Measurements from ENCODE around the gene PTGIS.

PTGIS gene

DNA sequence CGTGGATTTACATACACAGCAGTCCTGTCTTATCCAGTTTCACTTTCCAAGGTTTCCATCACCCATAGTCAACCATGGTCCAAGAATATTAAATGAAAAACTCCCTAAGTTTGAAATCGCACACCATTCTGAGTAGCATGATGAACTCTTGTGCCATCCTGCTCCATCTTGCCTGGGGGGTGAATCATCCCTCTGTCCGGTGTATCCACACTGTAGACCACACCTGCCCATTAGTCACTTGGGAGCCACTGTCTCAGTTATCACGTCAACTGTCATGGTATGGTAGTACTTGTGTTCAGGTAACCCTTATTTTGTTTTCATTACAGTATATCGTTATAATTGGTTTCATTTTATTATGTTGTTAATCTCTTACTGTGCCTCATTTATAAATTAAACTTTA is 38.5 kb downstream of the PTGIS start:
- no peak for DNase-seq (ENCODE audit: low read depth)

DNA sequence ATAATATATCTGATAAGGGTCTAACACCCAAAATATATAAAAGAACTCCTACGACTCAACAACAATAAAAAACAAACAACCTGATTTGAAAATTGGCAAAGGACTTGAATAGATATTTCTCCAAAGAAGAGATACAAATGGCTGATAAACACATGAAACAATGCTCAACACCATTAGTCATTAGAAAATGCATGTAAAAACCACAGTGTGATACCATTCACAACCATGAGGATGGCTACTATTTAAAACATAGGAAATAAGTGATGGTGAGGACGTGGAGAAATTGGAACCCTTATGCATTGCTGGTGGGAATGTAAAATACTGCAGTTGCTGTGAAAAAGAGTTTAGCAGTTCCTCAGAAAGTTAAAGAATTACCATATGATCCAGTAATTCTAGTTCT is 41.4 kb downstream of the PTGIS start:
- no peak for DNase-seq (ENCODE audit: low read depth)

DNA sequence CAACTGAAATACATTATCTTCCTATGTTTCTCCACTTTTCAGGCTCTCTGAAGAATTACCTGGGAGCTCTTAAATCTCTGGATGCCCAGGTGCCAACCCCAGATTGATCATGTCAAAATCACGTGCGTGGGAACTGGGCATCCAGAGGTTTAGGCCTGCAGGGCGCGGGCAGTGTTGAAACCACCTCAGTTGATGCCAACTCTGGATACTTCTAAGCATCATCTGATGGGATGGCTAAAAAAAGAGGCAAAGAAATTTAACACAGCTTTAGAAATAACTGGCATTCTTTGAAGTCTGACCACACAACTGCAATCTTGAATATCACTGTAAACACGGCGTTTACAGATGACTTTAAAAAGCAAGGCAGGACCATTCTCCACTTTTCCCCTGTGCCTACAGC is 41.9 kb downstream of the PTGIS start:
- no peak for DNase-seq (ENCODE audit: low read depth)

DNA sequence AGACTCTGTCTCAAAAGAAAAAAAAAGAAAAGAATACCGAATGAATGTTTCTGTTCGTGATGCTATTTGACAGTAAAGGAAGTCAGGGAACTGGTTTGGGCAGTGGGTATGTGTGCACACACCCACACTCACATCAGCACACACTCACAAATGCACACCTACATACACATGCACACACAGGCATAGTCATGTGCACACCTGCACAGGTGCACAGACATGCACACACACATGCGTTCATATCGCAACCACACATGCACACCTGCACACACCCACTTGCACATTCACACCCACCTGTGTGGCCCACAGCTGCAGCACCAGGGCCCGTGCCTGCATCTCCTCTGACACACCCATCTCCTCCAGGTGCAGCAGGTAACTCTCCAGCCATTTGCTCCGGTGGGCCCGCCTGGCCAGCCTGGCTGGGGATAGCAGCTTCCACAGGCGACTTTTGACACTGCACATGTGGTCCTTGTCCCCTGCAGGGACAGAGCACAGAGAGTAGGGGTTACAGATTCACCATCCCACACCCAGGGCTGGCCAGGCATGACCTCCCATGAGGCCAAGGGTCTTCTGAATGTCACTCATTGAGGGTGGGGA is 44.1 kb downstream of the PTGIS start:
- DNase-seq (ENCODE audit: low read depth): no peak

DNA sequence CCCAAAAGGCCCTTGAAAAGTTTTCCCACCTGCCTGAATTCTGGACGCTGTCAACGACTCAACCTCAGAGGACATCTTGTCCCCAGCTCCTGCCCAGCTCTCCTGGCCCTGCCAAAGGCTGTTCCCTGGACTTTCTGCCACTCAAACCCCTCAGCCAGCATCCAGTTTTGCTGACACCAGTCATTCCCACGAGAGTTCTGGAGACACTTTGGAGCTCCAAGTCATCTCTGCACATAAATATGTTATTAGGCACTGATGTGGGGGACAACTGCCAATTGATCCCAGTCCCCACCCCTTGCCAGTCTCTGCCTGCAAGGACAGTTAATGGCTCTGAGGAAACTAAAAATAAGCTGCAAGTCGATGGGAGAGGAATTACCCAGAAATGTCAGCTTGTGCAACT is 46.6 kb downstream of the PTGIS start:
- DNase-seq (ENCODE audit: low read depth): no peak

DNA sequence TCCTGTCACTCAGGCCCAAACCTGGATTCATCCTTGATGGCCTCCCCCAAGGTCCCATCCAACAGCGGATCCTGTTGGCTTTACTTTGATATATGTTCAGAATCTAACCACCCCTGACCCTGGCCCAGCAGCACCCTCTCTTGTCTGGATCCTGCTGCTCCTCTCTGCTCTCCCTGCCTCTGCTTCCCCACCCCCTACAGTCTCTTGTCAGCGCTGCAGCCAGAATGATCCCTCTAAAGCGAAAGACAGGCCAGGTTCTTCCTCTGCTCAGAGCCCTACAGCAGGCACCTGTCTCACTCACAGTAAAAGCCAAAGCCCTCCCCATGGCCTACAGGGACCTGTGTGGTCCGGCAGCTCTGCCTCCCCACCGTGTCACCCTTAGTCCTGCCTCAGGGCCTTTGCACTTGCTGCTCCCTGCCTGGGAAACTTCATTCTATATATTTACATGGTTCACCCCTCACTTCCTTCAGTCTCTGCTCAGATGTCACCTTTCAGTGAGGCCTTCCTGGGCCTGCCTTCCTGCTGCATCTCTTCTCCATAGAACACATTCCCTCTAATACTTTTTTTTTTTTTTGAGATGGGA is 48.1 kb downstream of the PTGIS start:
- no peak for DNase-seq (ENCODE audit: low read depth)

DNA sequence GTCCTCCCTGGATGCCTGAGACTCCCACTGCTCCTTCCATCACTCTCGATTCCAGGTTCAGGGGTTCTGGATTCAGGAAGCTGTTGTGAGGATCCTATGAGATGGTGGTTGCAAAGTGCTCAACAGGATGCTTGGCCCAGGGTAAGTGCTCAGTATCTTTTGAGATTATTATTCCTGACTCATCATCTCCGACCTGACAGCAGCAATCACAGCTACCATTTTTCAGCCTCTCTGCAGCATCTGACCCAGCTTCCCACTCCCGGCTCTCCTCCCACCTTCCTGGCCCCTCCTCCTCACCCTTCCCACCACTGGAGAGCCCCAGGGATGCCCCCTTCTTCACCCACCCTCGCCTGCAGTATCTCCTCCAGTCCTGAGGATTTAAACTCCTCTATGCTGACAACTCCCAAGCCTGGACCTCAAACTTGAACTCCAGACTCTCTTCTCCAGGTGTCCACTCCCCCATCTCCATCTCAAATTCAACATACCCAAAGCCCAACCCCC is 48.7 kb downstream of the PTGIS start:
- DNase-seq (ENCODE audit: low read depth): no peak

DNA sequence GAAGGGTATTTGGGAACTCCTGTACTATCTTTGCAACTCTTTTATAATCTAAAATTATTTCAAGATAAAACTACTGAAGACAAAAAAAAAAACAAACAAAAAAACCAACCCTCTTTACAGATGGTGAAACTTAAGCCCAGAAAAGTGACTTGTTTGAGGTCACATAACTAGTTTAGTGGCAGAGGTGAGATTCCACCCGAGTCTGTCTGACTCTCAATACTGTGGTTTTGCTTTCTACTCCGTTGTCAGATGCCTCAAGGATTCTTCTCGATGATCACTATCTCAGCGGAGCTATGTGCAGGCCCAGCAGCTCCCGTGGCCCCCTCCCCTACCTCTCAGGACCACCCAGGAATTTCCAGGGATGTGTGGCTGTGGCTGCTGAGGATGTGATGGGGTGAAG is 49.4 kb downstream of the PTGIS start:
- no peak for DNase-seq (ENCODE audit: low read depth)

DNA sequence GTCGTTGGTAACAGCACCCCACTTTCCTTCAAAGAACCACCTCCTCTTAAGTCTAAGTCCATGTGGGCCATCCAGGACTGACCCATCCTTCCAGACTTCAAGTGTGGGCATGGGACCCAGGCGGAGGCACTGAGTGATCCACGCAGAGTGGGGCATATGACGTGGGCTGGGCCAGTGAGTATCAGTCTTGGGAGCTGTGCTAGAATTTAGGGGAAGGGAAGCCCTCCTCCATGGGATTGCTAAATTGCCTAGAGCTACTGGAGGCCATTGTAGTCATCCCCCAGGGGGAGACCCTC is 50.2 kb downstream of the PTGIS start:
- DNase-seq (ENCODE audit: low read depth): no peak

DNA sequence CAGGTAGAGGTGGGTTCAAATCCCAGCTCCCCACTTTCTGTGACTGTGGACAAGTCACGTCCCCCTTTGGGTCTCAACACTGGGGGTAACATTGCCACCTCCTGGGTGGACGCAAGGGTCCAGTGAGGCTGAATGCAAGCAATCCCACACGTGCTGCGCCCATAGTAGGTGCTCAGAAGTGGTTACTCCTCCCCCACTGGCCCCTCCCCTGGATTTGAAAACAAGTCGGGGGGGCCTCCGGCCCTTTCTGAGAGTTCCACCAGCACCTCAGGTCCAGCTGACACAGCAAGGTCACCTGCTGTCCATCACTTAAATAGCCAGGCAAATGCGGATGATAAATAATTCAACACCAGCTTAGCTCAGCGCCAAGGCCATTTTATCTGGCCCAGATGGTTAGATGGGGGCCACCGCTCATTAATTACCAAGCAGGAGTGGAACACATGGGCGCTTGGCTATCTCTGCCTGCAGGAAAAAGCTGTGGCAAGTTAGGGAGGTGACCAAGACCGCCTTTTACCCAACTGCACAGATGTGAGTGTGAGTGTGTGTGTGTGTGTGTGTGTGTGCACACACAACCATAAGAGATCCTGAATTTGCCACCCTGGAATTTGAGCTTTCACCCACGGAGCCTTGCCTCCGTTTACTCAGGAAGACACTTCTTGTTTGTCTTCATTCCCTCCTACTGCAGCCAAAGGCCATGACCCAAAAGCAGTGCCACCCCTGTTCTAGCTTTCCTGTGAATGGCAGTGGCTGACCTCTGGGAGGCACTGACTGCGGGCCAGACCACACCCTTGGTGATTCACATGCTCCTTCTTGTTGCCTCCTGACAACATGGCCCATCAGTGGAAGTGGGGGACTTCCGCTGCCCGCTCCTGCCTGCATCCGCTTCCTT is 50.8 kb downstream of the PTGIS start:
- DNase-seq (ENCODE audit: low read depth): no peak

DNA sequence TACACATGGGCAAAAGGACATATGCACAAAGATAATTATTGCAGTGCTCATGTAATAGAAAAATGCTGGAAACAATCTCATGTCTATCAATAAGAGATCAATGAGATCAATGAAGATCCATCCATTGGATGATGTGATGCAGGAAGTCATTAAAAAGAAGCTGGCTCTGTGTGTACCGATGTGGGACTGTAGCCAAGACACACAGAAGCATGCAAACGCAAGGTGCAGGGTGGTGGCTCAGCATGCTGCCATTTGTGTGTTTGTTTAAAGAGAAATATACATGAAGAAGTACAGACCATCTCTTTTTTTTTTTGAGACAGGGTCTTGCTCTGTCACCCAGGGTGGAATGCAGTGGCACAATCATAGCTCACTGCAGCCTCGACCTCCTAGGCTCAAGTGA is 52.4 kb downstream of the PTGIS start:
- no peak for DNase-seq (ENCODE audit: low read depth)

DNA sequence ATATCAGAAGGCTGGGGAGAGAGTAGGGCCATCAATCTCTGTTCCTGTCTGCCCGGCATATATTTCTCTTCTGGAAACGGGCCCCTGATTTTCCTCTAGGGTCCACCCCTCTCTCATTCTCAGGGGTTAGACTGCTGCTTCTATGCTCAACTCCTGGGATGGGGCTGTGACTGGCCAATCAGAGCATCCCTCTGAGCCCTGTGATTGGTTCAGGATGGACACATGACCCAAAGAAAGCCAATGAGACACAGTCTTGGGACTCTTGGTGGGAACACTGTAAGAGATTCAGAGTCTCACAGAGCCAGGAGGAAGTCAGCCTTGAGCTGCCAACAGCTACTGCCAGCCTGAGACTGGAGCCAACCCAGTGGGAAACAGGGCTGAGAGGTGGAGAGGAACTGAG is 54.4 kb downstream of the PTGIS start:
- DNase-seq (ENCODE audit: low read depth): no peak

DNA sequence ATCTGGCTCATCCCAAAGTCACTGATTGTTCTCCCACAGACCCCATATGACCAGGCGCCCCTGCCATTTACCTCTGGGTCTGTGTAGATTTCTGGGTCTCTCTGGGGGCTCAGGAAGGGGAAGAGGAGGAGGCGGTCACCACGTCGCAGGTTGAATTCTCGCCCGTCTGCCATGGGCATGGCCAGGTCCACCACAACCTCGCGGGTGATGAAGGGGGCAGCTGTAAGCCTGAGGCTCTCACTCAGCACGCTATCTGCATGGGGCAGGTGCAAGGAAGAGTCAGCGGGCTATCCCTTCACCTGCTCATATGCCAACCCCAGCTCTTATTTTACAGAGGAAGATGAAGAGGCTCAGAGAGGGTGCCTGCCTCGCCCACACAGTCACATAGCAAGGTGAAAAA is 54.9 kb downstream of the PTGIS start:
- DNase-seq (ENCODE audit: low read depth): no peak

DNA sequence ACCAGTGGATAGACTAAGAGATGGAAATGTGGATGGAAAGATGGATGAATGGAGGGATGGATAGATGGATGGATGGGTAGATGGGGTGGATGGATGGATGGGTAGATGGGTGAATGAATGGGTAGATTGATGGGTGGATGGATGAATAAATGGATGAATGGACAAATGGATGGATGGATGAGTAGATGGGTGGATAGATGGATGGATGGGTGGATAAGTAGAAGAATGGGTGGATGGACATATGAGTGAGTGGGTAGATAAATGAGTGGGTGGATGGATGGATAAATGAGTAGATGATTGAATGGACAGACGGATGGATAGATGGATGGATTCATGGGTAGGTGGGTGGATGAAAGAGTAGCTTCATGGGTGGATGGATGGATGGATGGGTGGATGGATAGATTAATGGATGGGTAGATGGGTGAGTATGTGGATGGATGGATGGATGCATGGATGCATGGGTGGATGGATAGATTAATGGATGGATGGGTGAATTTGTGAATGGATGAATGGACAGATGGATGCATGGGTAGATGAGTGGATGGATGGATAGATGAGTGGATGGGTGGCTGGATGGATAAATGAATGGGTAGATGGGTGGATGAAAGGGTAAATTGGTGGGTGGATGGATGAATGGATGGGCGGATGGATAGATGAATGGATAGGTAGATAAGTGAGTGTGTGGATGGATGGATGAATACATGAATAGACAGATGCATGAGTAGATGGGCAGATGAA is 56.0 kb downstream of the PTGIS start:
- no peak for DNase-seq (ENCODE audit: low read depth)

DNA sequence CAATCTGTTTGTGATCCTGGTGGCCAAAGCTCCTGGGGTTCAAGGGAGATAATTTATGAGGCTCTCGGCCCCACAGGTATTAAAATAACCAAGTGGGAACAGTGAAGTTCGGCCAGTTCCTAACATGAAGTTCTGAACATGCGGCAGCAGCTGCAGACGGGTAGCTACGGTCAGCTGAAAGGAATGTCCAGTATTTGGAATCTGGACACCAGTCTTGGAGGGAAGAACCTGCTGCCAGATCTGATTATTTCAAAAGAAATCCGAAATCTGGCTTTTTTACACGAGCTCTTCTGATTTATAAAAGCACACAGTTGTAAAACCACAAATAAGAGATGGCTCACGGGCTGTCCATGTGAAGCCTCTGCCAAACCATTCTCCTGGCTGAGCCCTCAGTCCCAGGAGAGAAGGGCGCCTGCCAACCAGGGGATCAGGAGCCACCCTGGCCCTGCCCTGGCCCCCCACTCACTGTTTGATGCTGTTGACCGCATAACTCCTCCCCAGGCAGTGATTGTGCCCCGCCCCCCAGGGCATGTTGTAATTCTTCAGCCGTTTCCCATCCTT is 57.3 kb downstream of the PTGIS start:
- peak; percentile 99 for DNase-seq (ENCODE audit: low read depth)

DNA sequence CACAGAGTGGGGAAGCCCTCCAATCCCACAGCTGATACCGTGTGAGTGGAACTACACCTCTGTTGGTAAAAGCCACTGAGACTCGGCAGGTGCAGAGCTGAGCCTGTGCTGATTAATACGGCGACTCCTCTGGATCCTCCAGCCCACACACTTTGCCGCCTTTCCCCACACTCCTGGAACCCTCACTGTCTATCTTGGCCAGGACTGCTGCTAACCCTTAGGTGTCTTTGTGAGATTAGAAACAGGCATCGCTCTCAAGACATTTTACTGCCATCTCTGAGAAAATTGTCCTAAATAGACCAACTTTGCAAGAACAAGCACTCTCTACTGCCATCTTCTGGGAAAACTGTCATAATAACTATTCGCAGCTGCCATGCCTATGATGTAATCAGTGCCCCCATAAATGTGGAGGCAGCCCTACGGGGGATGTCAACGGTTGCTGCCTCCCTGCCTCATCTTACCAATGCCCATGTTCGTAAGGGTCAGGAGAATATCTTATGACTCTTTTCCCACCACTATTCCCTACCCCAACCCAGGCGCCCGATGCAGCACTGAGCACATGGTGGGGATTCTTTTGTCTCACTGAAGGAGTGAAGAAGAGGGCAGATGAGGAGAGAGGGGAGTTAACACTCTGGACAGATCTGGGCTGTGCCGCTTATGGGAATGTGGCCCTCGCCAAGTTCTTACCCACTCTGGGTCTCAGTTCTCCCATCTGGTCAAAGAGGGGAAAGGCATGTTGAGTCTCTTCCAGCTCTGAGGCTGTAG is 59.3 kb downstream of the PTGIS start:
- DNase-seq (ENCODE audit: low read depth): peak; percentile 75

DNA sequence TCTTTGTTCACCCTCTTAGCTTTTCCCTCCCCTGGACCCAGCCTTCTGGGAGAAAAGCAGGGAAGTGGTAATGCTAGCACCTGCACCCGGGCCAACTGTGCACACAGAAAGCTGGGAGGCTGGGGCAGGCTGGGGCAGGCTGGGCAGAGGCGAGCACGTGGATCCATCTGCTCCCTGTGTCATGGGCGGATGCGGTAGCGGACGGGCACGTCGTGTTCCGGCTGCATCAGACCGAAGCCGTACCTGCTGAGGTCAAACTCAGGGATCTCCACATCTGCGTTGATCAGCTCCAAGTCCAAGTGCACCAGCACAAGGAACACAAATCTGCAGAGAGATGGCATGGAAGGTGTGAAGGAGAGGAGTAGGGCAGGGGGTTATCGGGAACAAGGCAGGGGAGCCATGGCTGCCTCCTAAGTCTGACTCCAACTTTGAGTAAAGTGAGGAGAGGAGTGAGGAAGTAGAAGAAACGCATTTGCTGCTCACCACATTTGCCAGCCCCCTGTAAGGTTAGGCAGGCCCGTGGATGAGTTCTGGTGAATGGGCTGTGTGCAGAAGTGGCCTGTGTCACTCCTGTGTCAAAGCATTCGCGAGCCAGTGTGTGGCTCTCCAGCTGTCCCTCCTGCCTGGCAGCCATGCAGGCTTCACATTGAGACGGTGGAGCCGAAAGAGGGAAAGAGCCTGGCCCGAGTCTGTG is 60.0 kb downstream of the PTGIS start:
- DNase-seq (ENCODE audit: low read depth): no peak

DNA sequence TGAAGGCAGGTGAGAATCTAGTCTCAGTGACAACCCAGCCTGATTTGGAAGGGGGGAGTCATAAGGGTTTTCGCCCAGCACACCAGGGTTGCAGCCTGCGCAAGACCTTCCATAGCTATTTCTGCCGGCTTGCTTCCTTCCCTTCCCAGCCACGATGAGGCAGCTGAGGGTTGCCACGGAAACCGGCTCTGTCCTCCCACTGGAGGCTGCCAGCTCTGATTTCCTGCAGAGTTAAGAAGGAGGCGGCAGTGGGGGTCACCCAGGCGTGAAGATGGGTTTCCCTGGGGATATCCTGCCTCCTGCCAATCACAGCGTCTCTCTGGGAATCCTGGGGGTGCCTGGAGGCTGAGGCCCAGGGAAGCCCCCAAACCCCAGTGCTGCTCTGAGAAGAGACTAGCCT is 62.4 kb downstream of the PTGIS start:
- DNase-seq (ENCODE audit: low read depth): peak; percentile 51

DNA sequence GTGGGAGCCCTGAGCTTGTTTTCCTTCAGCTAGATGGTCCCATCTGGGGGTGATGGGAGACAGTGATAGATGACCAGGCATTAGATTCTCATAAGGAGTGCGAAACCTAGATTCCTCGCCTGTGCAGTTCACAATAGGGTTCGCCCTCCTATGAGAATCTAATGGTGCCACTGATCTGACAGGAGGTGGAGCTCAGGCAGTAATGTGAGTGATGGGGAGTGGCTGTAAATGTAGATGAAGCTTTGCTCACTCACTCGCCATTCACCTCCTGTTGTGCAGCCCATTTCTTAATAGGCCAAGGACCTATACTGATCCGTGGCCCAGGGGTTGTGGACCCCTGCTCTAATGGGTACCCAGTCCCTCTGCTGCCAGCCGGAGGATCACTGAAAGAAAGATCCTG is 64.8 kb downstream of the PTGIS start:
- no peak for DNase-seq (ENCODE audit: low read depth)

DNA sequence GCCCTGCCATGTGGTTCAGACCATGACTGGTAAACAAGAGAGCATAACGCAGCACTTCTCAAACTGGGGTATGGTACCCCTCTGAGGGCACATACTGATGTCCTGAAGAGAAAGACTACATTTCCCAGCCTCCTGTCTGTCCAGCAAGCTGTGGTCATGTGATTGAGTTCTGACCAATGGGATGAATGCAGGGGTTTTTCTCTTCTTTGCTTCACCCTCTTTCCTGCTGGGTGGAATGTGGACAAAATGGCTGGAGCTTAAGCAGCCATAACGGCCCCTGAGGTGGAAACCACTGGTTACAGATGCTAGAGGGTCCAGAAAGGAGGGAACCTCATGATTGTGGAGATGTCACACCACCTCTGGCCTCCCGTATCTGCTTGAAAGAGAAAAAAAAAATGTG is 66.0 kb downstream of the PTGIS start:
- DNase-seq (ENCODE audit: low read depth): no peak

DNA sequence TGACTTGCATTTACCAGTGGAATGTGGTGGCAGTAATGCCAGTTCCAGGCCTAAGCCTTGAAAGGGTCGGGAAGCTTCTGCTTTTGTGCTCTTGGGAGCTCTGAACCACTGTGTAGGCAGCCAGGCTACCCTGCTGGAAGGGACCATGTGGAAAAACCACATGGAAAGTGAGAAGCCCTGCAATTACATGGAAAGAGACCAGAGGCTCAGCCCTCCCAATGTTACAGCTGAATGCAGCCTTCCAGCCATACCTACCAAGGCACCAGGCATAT is 70.6 kb downstream of the PTGIS start:
- no peak for DNase-seq (ENCODE audit: low read depth)
